SK-N-MC (cell line): ENCODE data around the gene MYOC.

ENCODE experiments used
- EZH2 ChIP-seq: fragments of 200-600 bp; sonication (generic); IDR thresholded peaks from one replicate; pipeline ENCODE4 v1.6.1; 2017; ENCODE audit warnings: antibody characterized with exemption
- FOXP2 ChIP-seq: optimal IDR thresholded peaks from 2 replicates; pipeline ENCODE3; 2011; ENCODE audit warnings: mild to moderate bottlenecking, moderate library complexity; ENCODE audit not compliant: insufficient read depth; ENCODE audit errors: extremely low read length, control extremely low read depth

DNA sequence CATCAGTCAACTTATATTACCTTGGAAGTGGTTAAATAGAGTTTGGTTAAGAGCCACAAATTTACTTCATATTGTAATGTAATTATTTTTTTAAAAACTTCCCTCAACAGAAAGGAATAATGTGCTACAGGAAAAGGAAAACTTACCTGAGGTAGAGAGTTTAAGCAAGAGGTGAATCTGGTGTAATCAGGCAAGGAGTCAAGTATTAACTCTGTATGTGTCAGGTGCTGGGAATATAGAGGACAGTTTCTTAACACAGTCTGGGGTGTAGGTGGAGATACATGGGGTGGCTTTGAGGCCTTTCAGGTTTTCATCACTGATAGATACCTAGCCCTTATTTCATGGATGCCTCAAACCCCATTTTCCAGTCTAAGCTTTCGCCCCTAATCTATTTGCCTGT, 56.4 kb downstream of the MYOC start:
- TF ChIP-seq EZH2 = no peak
- TF ChIP-seq FOXP2 = no peak
